ENCODE data around the gene ITSN1.

Gene ITSN1

DNA sequence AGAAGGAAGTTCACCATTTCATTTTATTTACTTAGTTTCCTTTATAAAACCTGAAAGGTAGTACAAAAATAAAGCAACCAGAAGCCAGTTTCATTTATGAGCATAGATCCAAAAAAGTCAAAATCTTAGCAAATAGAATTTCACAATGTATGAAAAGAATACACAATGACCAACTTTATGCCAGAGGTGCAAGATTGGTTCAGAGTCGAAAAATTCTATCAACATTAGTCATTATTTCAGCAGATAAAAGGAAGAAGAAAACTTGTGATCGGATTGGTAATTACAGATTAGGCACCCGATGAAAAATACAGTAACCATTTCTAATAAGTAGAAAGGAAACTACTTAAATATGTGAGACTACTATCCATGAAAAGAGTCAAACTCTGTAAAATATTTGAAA is 89.1 kb downstream of the ITSN1 start:
- no peak for DNase-seq (ENCODE audit: low spot score)

DNA sequence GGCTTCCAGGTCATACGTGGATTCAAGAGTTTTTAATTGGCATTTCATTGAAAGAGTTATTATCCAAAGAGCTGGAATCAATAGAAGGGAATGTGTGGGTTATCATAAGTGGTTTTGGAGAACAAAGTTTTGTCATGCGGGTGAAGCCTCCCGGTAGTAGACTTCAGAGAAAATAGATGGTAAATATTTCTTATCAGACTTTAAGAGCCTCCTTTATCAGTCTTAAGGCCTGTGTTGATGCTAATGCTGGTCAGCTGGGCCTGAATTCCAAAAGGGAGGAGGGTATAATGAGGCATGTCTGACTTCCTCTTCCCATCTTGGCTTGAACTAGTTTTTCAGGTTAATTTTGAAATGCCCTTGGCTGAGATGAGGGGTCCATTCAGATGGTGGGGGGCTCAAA is 89.7 kb downstream of the ITSN1 start:
- no peak for DNase-seq (ENCODE audit: low spot score)

DNA sequence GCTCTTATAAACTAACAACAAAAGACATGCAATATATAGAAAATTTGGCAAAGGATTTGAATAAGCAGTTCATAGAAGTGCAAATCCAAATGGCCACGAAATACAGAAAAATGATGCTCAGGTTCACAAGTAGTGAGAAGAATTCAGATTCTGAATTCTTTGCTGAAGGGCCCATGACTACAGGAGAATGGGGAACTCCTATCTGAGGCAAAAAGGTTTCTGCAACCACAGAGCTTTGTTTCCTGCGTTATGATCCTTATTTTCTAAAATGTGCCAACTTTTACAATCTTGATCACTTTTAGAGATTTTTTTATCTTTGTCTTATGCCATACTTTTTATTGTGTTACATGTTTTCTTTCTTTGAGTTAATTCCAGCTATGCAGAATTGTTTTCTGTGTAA is 91.3 kb downstream of the ITSN1 start:
- no peak for DNase-seq (ENCODE audit: low spot score)

DNA sequence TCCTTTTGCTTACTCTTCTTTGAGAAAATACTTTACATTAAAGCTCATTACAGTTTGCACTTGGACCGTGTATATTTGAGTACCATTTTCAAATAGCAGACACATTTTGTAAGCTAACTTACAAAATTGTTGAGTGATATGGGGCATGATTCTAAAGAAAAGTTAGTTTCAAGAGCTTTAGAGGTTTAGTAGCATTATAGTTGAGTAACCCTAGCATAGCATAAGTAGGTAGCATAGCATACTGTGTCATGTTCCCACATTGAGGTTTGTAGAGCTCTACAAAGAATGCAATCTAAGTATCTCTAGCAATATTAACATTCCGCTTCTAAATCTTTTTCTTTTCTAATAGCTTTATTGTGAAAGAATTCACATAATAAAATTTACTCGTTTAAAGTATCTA is 92.0 kb downstream of the ITSN1 start:
- no peak for DNase-seq (ENCODE audit: low spot score)

DNA sequence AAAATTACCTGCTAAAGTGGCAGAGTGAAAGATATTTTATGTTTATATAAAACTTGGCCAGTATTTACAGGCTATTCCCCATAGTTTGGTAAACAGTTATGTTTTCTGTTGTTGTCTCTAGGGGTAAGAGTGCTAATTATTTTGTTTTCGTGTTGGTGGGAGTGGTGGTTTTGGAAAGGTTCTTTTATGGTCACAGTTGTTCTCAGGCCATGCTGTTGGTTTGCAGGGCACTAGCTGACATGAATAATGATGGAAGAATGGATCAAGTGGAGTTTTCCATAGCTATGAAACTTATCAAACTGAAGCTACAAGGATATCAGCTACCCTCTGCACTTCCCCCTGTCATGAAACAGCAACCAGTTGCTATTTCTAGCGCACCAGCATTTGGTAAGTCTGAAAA is 92.5 kb downstream of the ITSN1 start:
- no peak for DNase-seq (ENCODE audit: low spot score)

DNA sequence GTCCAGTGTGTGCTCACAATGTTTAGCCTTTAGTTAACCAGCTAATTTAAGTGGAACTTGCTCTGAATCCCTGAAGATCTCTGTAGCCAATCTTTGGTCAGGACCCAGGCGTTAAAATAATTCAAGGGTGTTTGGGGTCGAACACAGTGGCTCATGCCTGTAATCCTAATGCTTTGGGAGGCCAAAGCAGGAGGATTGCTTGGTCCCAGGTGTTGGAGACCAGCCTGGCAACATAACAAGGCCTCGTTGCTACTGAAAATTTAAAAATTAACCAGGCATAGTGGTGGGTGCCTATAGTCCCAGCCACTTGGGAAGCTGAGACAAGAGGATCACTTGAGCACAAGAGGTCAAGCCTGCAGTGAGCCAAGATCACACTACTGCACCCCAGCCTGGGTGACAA is 94.3 kb downstream of the ITSN1 start:
- no peak for DNase-seq (ENCODE audit: low spot score)

DNA sequence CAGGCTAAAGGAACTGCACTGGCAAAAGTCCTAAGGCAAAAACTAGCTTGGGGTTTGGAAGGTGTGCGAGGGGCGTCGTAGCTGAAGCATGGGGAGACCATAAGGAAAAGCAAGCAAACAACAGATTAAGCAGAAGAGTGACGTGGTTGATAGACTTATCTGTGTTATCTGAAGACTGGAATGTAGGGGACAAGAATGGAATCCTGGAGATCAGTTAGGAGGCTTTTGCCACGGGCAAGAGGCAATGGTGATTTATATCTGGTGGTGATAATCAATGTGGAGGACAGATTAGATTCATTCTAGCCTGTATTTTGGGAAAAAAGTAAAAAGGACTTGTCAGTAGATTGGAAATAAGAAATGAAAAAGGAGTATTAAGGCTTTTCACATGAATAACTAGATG is 97.4 kb downstream of the ITSN1 start:
- no peak for DNase-seq (ENCODE audit: low spot score)

DNA sequence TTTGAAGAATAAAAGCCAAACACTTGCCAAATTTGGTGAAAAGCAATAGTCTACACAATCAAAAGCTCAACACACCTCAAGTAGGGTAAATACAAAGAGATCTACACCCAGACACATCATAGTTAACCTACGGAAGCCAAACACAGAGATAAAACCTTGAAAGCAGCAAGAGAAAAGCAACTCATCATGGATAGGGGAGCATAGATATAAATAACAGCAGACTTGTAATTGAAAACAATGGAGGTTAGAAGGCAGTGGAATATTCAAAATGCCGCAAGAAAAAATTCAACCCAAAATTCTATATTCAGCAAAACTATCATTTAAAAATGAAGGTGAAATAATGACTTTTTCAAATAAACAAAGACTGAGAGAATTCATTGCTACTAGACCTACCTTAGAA is 105.1 kb downstream of the ITSN1 start:
- no peak for DNase-seq (ENCODE audit: low spot score)

DNA sequence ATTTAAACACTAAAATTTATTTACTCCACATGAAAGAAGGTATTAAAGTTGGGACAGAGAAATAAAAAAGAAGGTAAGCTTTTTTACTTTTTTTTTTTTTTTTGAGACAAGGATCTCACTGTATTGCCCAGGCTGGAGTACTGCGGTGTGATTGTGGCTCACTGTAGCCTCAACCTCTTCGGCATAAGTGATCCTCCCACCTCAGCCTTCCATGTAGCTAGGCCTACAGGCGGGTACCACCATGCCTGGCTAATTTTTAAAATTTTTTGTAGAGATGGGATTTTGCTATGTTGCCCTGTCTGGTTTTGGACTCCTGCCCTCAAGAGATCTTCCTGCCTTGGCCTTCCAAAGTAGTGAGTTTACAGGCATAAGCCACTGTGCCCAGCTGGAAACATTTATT is 106.6 kb downstream of the ITSN1 start:
- DNase-seq (ENCODE audit: low spot score): no peak

DNA sequence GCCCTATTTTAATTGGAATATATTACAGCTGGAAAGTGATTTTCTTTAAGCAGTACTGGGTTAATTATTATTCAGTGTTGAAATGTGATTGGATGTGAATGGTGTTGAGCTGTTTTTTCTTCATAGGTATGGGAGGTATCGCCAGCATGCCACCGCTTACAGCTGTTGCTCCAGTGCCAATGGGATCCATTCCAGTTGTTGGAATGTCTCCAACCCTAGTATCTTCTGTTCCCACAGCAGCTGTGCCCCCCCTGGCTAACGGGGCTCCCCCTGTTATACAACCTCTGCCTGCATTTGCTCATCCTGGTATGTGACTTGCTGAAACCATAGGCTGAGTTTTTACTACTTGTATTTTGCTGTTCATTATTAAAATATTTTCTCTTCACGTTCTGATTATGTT is 107.7 kb downstream of the ITSN1 start:
- no peak for DNase-seq (ENCODE audit: low spot score)

DNA sequence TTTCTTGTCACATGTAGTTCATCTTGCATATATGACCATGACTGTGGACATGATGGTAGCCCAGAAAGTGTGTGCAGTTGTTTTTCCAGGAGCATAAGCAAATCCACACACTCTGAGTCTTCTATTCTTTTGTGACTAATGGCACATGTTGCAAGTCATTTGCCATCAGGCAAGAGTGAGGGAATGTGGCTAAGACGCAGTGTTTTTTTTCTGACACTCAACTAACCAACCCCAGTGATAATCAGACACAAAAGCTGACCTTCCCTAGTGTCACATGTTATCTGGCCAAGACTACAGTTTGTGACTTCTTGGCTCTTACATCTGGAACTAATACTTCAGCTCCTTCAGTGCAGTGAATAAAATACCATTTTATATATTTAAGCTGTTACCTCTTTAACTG is 108.8 kb downstream of the ITSN1 start:
- DNase-seq (ENCODE audit: low spot score): no peak

DNA sequence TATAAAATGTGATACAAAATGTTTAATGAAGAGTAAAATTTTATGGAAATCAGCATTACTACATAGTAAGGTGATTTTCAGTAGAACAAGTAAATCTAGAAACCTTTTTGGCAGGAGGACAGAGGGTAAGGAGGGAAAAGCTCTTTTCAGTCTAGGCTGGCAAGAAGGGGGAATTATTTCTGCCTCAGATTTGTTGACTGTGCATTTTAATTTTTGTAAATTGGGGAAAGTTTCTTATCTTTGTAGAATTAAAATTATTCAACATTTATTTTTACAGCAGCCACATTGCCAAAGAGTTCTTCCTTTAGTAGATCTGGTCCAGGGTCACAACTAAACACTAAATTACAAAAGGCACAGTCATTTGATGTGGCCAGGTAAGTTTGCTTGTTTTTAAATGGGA is 109.2 kb downstream of the ITSN1 start:
- DNase-seq (ENCODE audit: low spot score): no peak

DNA sequence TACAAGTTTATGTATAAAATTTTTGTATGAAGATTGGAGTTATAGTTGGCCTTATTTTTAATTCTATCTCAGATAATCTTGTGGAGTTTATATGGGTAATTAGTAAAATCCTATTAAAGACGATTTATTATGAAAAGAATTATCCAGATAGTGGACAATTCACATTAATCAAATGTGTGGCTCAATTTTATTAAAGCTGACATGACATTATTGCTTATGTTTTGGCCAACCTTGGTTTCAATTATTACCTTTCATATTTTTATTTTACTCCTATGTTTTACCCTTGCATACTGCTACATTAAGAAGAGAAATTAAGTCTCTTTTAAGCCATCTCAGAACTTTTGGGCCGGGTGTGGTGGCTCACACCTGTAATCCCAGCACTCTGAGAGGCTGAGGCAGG is 110.0 kb downstream of the ITSN1 start:
- DNase-seq (ENCODE audit: low spot score): no peak

DNA sequence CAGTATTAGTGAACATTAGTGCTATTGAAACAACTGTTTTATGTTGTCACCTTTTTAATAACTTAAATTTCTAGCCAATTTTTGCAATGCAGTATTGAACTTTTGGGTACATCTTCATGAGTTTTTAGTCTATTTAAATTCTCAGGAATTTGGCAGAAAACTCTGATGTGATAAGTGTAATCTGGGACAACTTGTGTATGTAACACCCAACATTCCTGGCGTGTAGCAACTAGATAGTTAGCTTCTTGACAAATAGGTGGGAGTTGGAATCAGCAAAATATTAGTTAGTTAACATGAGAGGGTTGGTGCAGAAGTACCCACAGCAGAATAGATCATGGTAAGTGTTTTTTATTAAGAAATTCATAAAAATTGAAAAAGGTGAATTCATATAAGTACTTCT is 111.6 kb downstream of the ITSN1 start:
- no peak for DNase-seq (ENCODE audit: low spot score)

DNA sequence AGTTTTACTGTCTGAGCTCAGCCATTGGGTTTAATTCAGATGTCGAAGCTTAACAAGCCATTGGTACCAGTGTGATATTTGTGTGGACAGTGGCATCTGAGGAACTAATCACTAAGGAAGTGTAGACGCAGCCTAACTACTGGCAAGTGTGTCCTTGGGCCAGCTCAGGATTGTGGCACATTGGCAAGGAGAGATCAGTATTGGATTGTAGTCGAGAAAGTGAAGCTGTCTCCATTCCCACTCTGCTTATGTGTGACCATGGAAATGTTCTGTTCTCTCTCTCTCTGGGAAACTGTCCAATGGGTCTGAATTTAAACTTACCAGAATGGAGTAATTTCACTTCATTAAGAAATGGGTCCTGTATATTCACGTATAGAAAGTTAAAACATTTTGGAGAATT is 112.2 kb downstream of the ITSN1 start:
- no peak for DNase-seq (ENCODE audit: low spot score)

DNA sequence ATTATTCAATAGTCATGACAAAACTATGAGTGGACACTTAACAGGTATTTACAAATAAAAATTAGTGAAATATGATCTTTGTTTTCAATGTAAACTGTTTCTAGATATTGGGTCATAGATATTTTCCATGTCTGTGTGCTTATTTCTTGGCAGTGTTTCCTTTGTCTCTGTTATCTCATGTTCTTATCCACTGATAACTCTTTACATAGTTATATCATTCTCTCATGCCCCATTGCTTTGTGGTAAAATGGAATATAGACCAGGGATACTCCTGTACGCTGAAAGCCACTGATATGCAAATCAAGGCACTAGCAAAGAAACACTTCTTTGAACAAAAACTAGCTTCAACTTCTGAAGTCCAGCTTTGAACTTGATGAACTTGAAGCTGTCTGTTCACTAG is 113.1 kb downstream of the ITSN1 start:
- no peak for DNase-seq (ENCODE audit: low spot score)

DNA sequence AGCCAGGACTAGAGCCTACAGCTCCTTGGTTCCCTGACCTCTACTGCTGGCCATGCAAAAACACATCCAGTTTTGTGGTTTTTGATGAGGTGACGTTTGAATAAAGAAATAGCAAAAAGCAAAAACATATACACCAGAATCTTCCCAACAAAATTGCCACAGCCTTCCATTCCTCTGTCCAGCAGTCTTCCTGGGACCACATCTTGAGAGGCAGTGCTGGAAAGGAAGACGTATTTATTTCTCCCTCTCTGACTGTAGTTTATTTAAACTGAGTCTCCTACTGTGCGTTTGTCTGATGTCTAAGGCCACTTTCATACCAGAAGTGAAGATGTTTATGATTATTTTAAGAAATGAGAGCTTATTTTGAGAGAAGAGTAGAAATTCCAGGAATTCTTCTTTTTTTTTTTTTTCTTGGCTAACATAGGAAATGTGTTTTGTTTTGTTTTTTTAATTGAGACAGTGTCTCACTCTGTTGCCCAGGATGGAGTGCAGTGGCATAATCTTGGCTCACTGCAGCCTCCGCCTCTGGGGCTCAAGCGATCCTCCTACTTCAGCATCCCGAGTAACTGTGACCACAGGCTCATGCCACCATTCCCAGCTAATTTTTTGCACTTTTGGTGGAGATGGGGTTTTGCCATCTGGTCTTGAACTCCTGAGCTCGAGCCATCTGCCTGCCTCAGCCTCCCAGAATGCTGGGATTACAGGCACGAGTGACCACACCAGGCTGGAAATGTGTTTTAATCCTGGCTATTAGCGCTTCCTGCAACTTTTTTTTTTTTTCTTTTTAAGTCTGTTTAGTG is 118.5 kb downstream of the ITSN1 start:
- DNase-seq (ENCODE audit: low spot score): peak; percentile 28

DNA sequence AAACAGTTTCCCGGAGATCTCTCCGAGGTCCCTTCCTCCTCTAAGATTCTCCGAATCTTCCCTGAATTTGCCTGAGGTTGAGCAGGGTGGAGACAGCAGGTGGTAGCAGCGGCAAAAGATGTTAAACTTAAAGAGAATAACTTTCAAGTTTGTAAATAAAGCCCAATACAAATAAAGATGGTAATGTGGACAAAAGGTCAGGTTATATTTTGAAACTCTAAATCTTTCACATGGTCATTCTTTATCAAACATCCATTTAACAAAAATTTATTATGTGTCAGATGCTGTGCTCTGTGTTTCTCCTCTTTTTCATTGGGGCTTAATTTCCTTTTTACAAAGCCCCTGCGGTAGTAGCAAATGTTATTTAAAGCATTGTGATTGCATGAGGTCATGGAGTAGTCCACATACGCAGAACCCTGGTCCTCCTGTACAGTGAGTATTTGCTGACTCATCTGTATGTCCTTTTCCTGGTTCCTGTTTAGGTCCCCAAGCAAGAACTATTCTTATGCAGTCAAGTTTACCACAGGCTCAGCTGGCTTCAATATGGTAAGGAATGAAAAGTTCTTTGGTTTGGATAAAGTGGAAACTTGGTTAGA is 119.2 kb downstream of the ITSN1 start:
- peak; percentile 98 for DNase-seq (ENCODE audit: low spot score)

DNA sequence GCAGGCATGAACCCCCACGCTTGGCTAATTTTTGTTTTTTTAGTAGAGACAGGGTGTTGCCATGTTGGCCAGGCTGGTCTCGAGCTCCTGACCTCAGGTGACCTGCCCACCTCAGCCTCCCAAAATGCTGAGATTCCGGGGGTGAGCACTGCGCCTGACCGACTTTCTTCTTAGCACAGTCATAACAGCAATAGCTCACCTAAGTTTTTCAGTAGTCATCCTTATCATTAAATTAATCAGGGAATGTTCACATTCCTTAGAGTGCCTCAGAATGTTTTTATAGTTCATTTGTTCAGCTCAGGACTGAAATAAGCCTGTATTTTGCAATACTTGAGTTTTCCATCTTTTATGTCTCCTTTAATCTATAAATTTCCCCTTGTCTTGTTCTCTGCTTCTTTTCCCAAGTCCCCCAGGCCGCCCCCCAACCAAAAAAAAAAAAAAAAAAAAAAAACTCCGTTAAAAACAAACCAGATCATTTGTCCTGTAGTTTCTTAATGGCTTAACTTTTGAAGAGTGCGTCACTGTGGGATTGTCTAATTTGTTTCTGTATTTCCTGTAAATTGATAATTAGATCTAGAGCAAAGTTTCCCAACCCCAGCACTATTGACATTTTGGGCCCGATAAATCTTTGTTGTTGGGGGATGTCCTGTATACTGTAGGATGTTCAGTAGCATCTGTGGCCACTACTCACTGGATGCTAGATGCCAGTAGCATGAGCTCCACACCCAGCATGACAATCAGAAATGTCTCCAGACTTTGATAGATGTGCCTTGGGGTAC is 120.7 kb downstream of the ITSN1 start:
- DNase-seq (ENCODE audit: low spot score): no peak

DNA sequence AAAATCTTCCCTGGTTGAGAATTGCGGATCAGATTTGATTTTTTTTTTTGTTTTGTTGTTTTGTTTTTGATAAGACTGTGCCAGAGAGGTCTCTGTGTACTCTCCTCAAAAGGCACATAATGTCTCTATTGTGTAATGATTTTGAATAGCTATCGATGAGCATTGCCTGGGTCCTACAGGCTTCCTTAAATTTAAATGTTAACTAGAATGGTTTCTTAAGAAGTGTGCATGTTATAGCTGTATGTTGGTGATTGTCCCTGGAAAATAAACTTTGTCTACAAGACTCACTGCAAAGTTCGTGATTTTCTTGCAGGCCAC is 121.2 kb downstream of the ITSN1 start:
- DNase-seq (ENCODE audit: low spot score): no peak

DNA sequence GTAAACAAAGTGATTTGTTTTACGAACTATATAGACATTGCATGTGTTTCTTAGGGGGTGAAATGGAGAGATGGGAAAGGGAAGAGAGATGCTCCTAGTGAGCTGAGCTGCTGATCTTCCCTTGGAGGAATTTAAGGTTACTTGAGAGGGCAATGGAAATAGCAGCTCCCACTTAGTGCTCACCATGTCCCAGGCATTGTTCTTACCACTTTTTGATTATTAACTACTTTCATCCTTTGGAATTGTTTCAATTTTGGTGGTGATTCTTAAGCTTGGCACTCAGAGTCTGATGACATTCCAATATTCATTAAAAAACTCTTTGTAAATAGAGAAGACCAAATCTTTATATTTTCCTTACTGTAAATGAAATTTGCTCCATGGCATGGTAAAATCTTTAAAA is 124.9 kb downstream of the ITSN1 start:
- DNase-seq (ENCODE audit: low spot score): no peak

DNA sequence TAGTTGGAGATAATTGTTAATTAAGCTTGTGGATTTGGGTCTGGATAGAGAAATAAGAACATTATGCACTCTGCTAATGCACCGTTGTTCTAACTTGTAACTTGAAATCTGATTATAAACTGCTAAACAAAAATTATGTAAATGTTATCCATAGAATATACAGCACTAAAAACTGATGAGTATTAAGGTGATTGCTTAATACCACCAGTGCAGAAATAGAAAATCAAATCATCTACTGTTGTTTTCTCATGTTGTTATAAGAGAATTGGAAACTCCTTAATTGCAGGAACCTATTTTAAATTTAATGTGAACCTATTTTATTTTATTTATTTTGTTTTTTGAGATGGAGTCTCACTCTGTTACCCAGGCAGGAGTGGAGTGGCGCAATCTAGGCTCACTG is 125.7 kb downstream of the ITSN1 start:
- DNase-seq (ENCODE audit: low spot score): no peak

DNA sequence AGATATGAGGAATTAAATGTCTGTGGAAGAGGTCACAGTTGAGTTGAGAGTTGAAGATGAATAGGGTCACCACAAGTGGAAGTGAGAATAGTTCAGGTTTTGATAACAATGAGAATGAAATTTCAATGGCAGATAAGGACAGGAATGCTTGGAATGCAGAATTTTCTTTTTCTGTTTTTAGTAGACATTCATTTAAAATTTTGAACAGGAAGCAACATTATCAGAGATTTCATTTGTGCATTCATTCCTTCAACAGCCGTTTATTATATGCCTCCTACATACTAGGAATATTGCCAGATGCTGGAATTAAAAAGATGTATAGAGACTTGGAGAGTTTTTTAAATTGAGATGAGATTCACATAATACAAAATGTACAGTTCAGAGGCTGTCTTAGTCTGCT is 126.8 kb downstream of the ITSN1 start:
- no peak for DNase-seq (ENCODE audit: low spot score)

DNA sequence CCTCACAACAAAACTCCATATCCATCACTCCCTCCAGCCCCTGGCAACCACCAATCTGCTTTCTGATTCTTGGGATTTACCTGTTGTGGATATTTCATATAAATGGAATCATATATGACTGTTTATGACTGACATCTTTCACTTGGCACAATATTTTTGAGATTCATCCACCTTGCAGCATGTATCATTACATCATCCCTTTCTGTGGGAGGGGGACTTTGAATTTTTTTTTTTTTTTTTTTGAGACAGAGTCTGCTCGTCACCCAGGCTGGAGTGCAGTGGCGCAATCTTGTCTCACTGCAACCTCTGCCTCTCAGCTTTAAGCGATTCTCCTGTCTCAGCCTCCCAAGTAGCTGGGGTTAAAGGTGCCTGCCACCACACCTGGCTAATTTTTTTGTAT is 128.2 kb downstream of the ITSN1 start:
- DNase-seq (ENCODE audit: low spot score): no peak
